Parathyroid adenoma (tissue), 2 donors: ENCODE data around the gene LMOD1.
"Not testable (repeated sequence)": the region's sequence is repeated elsewhere in the genome, so short reads cannot be mapped to it uniquely, and the experiment has no call there.

Source experiments
- H2AFZ ChIP-seq: fragments of 300-600 bp; sonication (generic); one replicate; pipeline ENCODE4 v1.7.0; 2017; ENCODE audit warnings: antibody characterized with exemption, mild to moderate bottlenecking
- H3K27ac ChIP-seq: fragments of 300-600 bp; sonication (generic); one replicate; pipeline ENCODE4 v1.7.0; 2017
- H3K27me3 ChIP-seq: fragments of 300-600 bp; sonication (generic); one replicate; pipeline ENCODE4 v1.7.0; 2017; ENCODE audit warnings: low read length; ENCODE audit not compliant: control insufficient read depth, insufficient read depth
- H3K36me3 ChIP-seq: fragments of 300-600 bp; sonication (generic); one replicate; pipeline ENCODE4 v1.7.0; 2017; ENCODE audit warnings: low read length; ENCODE audit not compliant: control insufficient read depth, insufficient read depth
- H3K4me1 ChIP-seq: fragments of 300-600 bp; sonication (generic); one replicate; pipeline ENCODE4 v1.7.0; 2017; ENCODE audit warnings: control low read depth
- H3K4me2 ChIP-seq: fragments of 300-600 bp; sonication (generic); one replicate; pipeline ENCODE4 v1.7.0; 2017; ENCODE audit warnings: low read length
- H3K4me3 ChIP-seq: fragments of 300-600 bp; sonication (generic); one replicate; pipeline ENCODE4 v1.7.0; 2017; ENCODE audit warnings: low read depth, low read length
- H3K79me2 ChIP-seq: fragments of 300-600 bp; sonication (generic); one replicate; pipeline ENCODE4 v1.7.0; 2017; ENCODE audit warnings: control low read depth
- H3K9ac ChIP-seq: fragments of 300-600 bp; sonication (generic); one replicate; pipeline ENCODE4 v1.7.0; 2017; ENCODE audit warnings: mild to moderate bottlenecking
- H3K9me3 ChIP-seq: fragments of 300-600 bp; sonication (generic); one replicate; pipeline ENCODE4 v1.7.0; 2017; ENCODE audit warnings: low read length; ENCODE audit not compliant: control insufficient read depth
- CTCF ChIP-seq: fragments of 300-600 bp; sonication (generic); IDR thresholded peaks from one replicate; pipeline ENCODE4 v1.7.0; 2017; ENCODE audit warnings: antibody characterized with exemption, mild to moderate bottlenecking
- donor health status: primary hyperparathyroidism.

LMOD1 gene

GRCh38 chr1:201861448-201861847, 84.9 kb downstream of the LMOD1 start:
- Histone ChIP-seq H3K4me3 (no peak overlapping the region), H3K36me3 (no peaks in the 10 kb centered on the region), H3K79me2 (no peaks in the 10 kb centered on the region), H3K27ac (no peak overlapping the region), H2AFZ (no peak overlapping the region), H3K4me2 (no peak overlapping the region), H3K9me3 (no peaks in the 10 kb centered on the region), H3K9ac (no peak overlapping the region), H3K4me1 (no peaks in the 10 kb centered on the region), H3K27me3 (no peaks in the 10 kb centered on the region)
- TF ChIP-seq CTCF = no peak

GRCh38 chr1:201859424-201859823, 86.9 kb downstream of the LMOD1 start:
- no peak overlapping the region for H3K9ac ChIP-seq
- H3K27ac ChIP-seq = no peak overlapping the region
- H2AFZ ChIP-seq = no peak overlapping the region
- no peaks in the 10 kb centered on the region for H3K79me2 ChIP-seq
- no peak for TF ChIP-seq CTCF
- no peaks in the 10 kb centered on the region for H3K9me3 ChIP-seq
- no peak overlapping the region for H3K4me2 ChIP-seq
- H3K36me3 ChIP-seq = no peaks in the 10 kb centered on the region
- H3K27me3 ChIP-seq = no peaks in the 10 kb centered on the region
- H3K4me3 ChIP-seq = no peak overlapping the region
- H3K4me1 ChIP-seq = no peaks in the 10 kb centered on the region

GRCh38 chr1:201856722-201857121, 89.6 kb downstream of the LMOD1 start:
- not testable (repeated sequence) for H3K4me1 ChIP-seq, H3K9ac ChIP-seq, H3K27me3 ChIP-seq, H3K9me3 ChIP-seq, H3K36me3 ChIP-seq, H3K79me2 ChIP-seq, H3K4me3 ChIP-seq, H3K27ac ChIP-seq, H3K4me2 ChIP-seq, H2AFZ ChIP-seq

GRCh38 chr1:201851949-201852348, 94.4 kb downstream of the LMOD1 start:
- Histone ChIP-seq H3K4me2 (no peak overlapping the region), H3K27ac (no peak overlapping the region), H2AFZ (no peak overlapping the region), H3K36me3 (no peaks in the 10 kb centered on the region), H3K4me3 (no peak overlapping the region), H3K79me2 (no peaks in the 10 kb centered on the region), H3K9ac (no peak overlapping the region), H3K27me3 (no peaks in the 10 kb centered on the region), H3K4me1 (no peaks in the 10 kb centered on the region), H3K9me3 (no peaks in the 10 kb centered on the region)
- no peak for TF ChIP-seq CTCF

- TF ChIP-seq CTCF = no peak
- H3K4me2 ChIP-seq = no peak overlapping the region
- H2AFZ ChIP-seq = no peak overlapping the region
- no peaks in the 10 kb centered on the region for H3K79me2 ChIP-seq
- H3K9ac ChIP-seq = no peak overlapping the region
- no peaks in the 10 kb centered on the region for H3K9me3 ChIP-seq
- H3K27ac ChIP-seq = no peak overlapping the region
- no peaks in the 10 kb centered on the region for H3K4me1 ChIP-seq
- H3K4me3 ChIP-seq = no peak overlapping the region
- H3K36me3 ChIP-seq = no peaks in the 10 kb centered on the region
- H3K27me3 ChIP-seq = no peaks in the 10 kb centered on the region
These were observed 96.3 kb downstream of the LMOD1 start for GRCh38 chr1:201850053-201850397.
